Gastroesophageal sphincter (tissue), 4 donors: ENCODE measurements around the gene CEP72. TPM values are rescaled to one million over a fixed set of nuclear protein-coding genes. Genes with fewer than 3 reads are reported as not detected.

Experiments
- ATAC-seq: fragments of 150-250 bp; one replicate; pipeline ENCODE4 v1.9.1; 2016; ENCODE audit warnings: mild to moderate bottlenecking, moderate library complexity
- H3K27ac ChIP-seq, 4 donors: fragments of 200-600 bp; sonication (generic) in 3 of 4; 1 replicate in 3 of 4; 2 replicates in 1 of 4; pipeline ENCODE4 v1.5.1; 2016 to 2019
- H3K27me3 ChIP-seq: fragments of 200-600 bp; sonication (generic); one replicate; pipeline ENCODE4 v1.5.1; 2019
- H3K36me3 ChIP-seq, 2 donors: fragments of 200-600 bp; sonication (generic); one replicate each; pipeline ENCODE4 v1.5.1; 2019; ENCODE audit warnings: control low read depth in 1 of 2
- H3K4me1 ChIP-seq, 3 donors: fragments of 200-600 bp; sonication (generic); 1 replicate in 2 of 3; 2 replicates in 1 of 3; pipeline ENCODE4 v1.5.1; 2016 to 2019; ENCODE audit warnings: control low read depth in 2 of 3
- H3K4me3 ChIP-seq, 2 donors: fragments of 200-600 bp; sonication (generic); one replicate each; pipeline ENCODE4 v1.5.1; 2019; ENCODE audit warnings: mild to moderate bottlenecking in 1 of 2, moderate library complexity in 1 of 2
- H3K9me3 ChIP-seq, 3 donors: fragments of 200-600 bp; sonication (generic); one replicate each; pipeline ENCODE4 v1.5.1; 2017 to 2019; ENCODE audit warnings: control low read depth in 2 of 3
- EP300 ChIP-seq: sonication (generic); formaldehyde crosslinking; IDR thresholded peaks from one replicate; pipeline ENCODE4 v1.6.1; 2017; ENCODE audit warnings: antibody characterized with exemption, mild to moderate bottlenecking
- POLR2A ChIP-seq, 2 donors: fragments of 450-650 bp; IDR thresholded peaks; one replicate each; pipeline ENCODE4 v1.6.1; 2017; ENCODE audit warnings: antibody characterized with exemption in 2 of 2, mild to moderate bottlenecking in 2 of 2, moderate library complexity in 1 of 2
- POLR2AphosphoS5 ChIP-seq: sonication (generic); formaldehyde crosslinking; IDR thresholded peaks from one replicate; pipeline ENCODE4 v1.6.1; 2017; ENCODE audit warnings: antibody characterized with exemption
- WGBS, 2 donors: methylation state at CpG; one replicate each; pipeline ENCODE4 v1.1.5; 2018; ENCODE audit warnings: low coverage in 1 of 2; 5-methylcytosine and 5-hydroxymethylcytosine counted together
- total RNA-seq, 4 donors: library from RNA; depleted of rRNA; stranded (reverse); fragments of >200 nt; gene quantifications; one replicate each; pipeline ENCODE4 v1.1.0, GENCODE V29; 2016
- TF ChIP-seq, protein P1 (sequence below), 4 experiments: fragments of 200-600 bp in 2 of 4; fragments of 450-650 bp in 2 of 4; sonication (generic) in 1 of 4; IDR thresholded peaks; one replicate each; pipeline ENCODE4 v1.5.1; 2017 to 2019; ENCODE audit warnings: antibody characterized with exemption in 4 of 4, mild to moderate bottlenecking in 2 of 4, moderate library complexity in 2 of 4

Gene CEP72
- total RNA-seq, 4 donors from 2014 or later = 2.1 to 8.7 (median 3.8) TPM

GRCh38 chr5:582936-583635 is 29.1 kb upstream of the CEP72 start:
- no peak overlapping the region for H3K27ac ChIP-seq
- TF ChIP-seq POLR2AphosphoS5 = no peak
- TF ChIP-seq, protein P1, sequence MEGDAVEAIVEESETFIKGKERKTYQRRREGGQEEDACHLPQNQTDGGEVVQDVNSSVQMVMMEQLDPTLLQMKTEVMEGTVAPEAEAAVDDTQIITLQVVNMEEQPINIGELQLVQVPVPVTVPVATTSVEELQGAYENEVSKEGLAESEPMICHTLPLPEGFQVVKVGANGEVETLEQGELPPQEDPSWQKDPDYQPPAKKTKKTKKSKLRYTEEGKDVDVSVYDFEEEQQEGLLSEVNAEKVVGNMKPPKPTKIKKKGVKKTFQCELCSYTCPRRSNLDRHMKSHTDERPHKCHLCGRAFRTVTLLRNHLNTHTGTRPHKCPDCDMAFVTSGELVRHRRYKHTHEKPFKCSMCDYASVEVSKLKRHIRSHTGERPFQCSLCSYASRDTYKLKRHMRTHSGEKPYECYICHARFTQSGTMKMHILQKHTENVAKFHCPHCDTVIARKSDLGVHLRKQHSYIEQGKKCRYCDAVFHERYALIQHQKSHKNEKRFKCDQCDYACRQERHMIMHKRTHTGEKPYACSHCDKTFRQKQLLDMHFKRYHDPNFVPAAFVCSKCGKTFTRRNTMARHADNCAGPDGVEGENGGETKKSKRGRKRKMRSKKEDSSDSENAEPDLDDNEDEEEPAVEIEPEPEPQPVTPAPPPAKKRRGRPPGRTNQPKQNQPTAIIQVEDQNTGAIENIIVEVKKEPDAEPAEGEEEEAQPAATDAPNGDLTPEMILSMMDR (IDR thresholded peaks at IDR 0.05) = no peak
- TF ChIP-seq EP300 = no peak
- TF ChIP-seq POLR2A (IDR thresholded peaks at IDR 0.05) = no peak
- no peak for ATAC-seq
- no peaks in the 10 kb centered on the region for H3K4me1 ChIP-seq
- peaks cover 93% of the 10 kb centered on the region for H3K27me3 ChIP-seq
- no peak overlapping the region for H3K4me3 ChIP-seq
- 69 to 94% methylated on average over 7 to 12 of the region's 24 CpGs for WGBS, 2 donors
- peaks cover 0 to 14% (median 0%) of the 10 kb centered on the region in 3 donors for H3K9me3 ChIP-seq
- no peaks in the 10 kb centered on the region for H3K36me3 ChIP-seq

- H3K27ac ChIP-seq = no peak overlapping the region
- no peaks in the 10 kb centered on the region for H3K36me3 ChIP-seq
- no peak for ATAC-seq
- WGBS, 2 donors = 42 to 100% methylated on average over 1 to 2 of the region's 2 CpGs
- peaks cover 94% of the 10 kb centered on the region for H3K27me3 ChIP-seq
- H3K4me1 ChIP-seq = no peaks in the 10 kb centered on the region
- no peak for TF ChIP-seq EP300
- TF ChIP-seq, protein P1 (IDR thresholded peaks at IDR 0.05) = no peak
- TF ChIP-seq POLR2AphosphoS5 = no peak
- TF ChIP-seq POLR2A (IDR thresholded peaks at IDR 0.05) = no peak
- peaks cover 0 to 9% (median 0%) of the 10 kb centered on the region in 3 donors for H3K9me3 ChIP-seq
- H3K4me3 ChIP-seq = no peak overlapping the region
Measured at GRCh38 chr5:583645-584044, 28.5 kb upstream of the CEP72 start.

- 85 to 95% methylated on average over 2 of the region's 2 CpGs for WGBS, 2 donors
- ATAC-seq = no peak
- H3K4me1 ChIP-seq = no peaks in the 10 kb centered on the region
Measured at GRCh38 chr5:584216-584615, 27.9 kb upstream of the CEP72 start.

GRCh38 chr5:584846-585245 is 27.3 kb upstream of the CEP72 start:
- H3K27me3 ChIP-seq = peaks cover 83% of the 10 kb centered on the region
- H3K9me3 ChIP-seq = no peaks in the 10 kb centered on the region
- ATAC-seq = no peak
- no peaks in the 10 kb centered on the region for H3K4me1 ChIP-seq
- no peak overlapping the region for H3K4me3 ChIP-seq
- WGBS, 2 donors = 50 to 88% methylated on average over 1 to 2 of the region's 2 CpGs
- no peak overlapping the region for H3K27ac ChIP-seq
- H3K36me3 ChIP-seq = no peaks in the 10 kb centered on the region
- TF ChIP-seq, protein P1 (IDR thresholded peaks at IDR 0.05) = no peak
- no peak for TF ChIP-seq POLR2A (IDR thresholded peaks at IDR 0.05)
- no peak for TF ChIP-seq POLR2AphosphoS5
- no peak for TF ChIP-seq EP300

More at GRCh38 chr5:584216-584615, 27.9 kb upstream of the CEP72 start:
- Histone ChIP-seq H3K4me3 (no peak overlapping the region), H3K36me3 (no peaks in the 10 kb centered on the region), H3K27me3 (peaks cover 89% of the 10 kb centered on the region), H3K27ac (no peak overlapping the region), H3K9me3 (peaks cover 0 to 3% (median 0%) of the 10 kb centered on the region in 3 donors)
- no peak for TF ChIP-seq POLR2A (IDR thresholded peaks at IDR 0.05)
- no peak for TF ChIP-seq POLR2AphosphoS5

- Histone ChIP-seq H3K9me3 (no peaks in the 10 kb centered on the region), H3K4me1 (no peaks in the 10 kb centered on the region), H3K36me3 (no peaks in the 10 kb centered on the region), H3K4me3 (no peak overlapping the region), H3K27me3 (peaks cover 76% of the 10 kb centered on the region), H3K27ac (no peak overlapping the region)
- ATAC-seq = no peak
- whole genome bisulfite sequencing, 2 donors = 43% methylated on average over 1 of the region's 9 CpGs; no CpG with 5 or more reads in 1 of the 2 donors
- TF ChIP-seq POLR2AphosphoS5 (no peak), EP300 (no peak), POLR2A (IDR thresholded peaks at IDR 0.05) (no peak)
- TF ChIP-seq, protein P1 (IDR thresholded peaks at IDR 0.05) = no peak
Measured at GRCh38 chr5:585556-585955, 26.6 kb upstream of the CEP72 start.
